SK-N-SH (cell line): Measurements from ENCODE around the gene CLEC10A. TPM values are rescaled to one million over a fixed set of nuclear protein-coding genes. Genes with fewer than 3 reads are reported as not detected.

Source experiments
- CTCF ChIA-PET: fragments of 300-600, 350-600 bp; formaldehyde crosslinking; extraction: SDS; loops from one replicate; lab custom pipeline; 2021; lab: Yijun Ruan, JAX
- POLR2A ChIA-PET: fragments of 350-600 bp; sonication (Branson Sonifier 250); formaldehyde crosslinking; extraction: SDS; loops from one replicate; lab custom pipeline; 2020; ENCODE audit warnings: antibody characterized with exemption, inconsistent platforms; lab: Yijun Ruan, JAX
- DNase-seq: peaks from one replicate; pipeline ENCODE4 v3.0.0; 2012
- H2AFZ ChIP-seq: fragments of 200-600 bp; sonication (generic); 2 replicates; pipeline ENCODE4 v1.8.1; 2016; ENCODE audit warnings: antibody characterized with exemption, mild to moderate bottlenecking, low read depth
- H3F3A ChIP-seq: fragments of 200-600 bp; sonication (generic); replicated peaks from 2 replicates; pipeline ENCODE3; 2016; ENCODE audit warnings: antibody characterized with exemption, mild to moderate bottlenecking; ENCODE audit not compliant: insufficient read depth
- H3K27ac ChIP-seq, 2 experiments: fragments of 200-500 bp in 1 of 2; fragments of 200-600 bp in 1 of 2; sonication (Bioruptor generic) in 1 of 2; sonication (generic), shearing (Covaris generic) in 1 of 2; 2 replicates each; pipeline versions ENCODE4 v1.5.1 to v1.6.1; 2014 to 2016; ENCODE audit warnings: low read depth in 2 of 2, inconsistent platforms in 1 of 2, low read length in 1 of 2, mild to moderate bottlenecking in 1 of 2, mixed read lengths in 1 of 2
- H3K27me3 ChIP-seq: fragments of 200-600 bp; sonication (generic), shearing (Covaris generic); 2 replicates; pipeline ENCODE4 v1.6.1; 2016; ENCODE audit warnings: mixed run types; ENCODE audit not compliant: insufficient read depth
- H3K36me3 ChIP-seq, 2 experiments: fragments of 200-500 bp in 1 of 2; fragments of 200-600 bp in 1 of 2; sonication (Bioruptor generic) in 1 of 2; sonication (generic) in 1 of 2; replicated peaks in 1 of 2; 2 replicates each; pipeline versions ENCODE3 to v1.5.1; 2014 to 2016; ENCODE audit warnings: low read length in 1 of 2, mild to moderate bottlenecking in 1 of 2; ENCODE audit not compliant: insufficient read depth in 2 of 2, control insufficient read depth in 1 of 2
- H3K4me1 ChIP-seq, 2 experiments: fragments of 200-500 bp in 1 of 2; fragments of 200-600 bp in 1 of 2; sonication (Bioruptor generic) in 1 of 2; sonication (generic), shearing (Covaris generic) in 1 of 2; 2 replicates each; pipeline versions ENCODE4 v1.5.1 to v1.6.1; 2014 to 2016; ENCODE audit warnings: low read depth in 1 of 2, low read length in 1 of 2, mixed run types in 1 of 2; ENCODE audit not compliant: insufficient read depth in 2 of 2, control insufficient read depth in 1 of 2
- H3K4me2 ChIP-seq: fragments of 200-600 bp; sonication (generic), shearing (Covaris generic); 2 replicates; pipeline ENCODE4 v1.6.1; 2017; ENCODE audit warnings: mixed run types
- H3K4me3 ChIP-seq, 2 experiments: fragments of 200-500 bp in 1 of 2; fragments of 200-600 bp in 1 of 2; sonication (Bioruptor generic) in 1 of 2; sonication (generic), shearing (Covaris generic) in 1 of 2; 2 replicates each; pipeline versions ENCODE4 v1.5.1 to v1.8.1; 2014 to 2016; ENCODE audit warnings: low read depth in 2 of 2, inconsistent platforms in 1 of 2, low read length in 1 of 2, mild to moderate bottlenecking in 1 of 2, mixed read lengths in 1 of 2, moderate library complexity in 1 of 2
- H3K79me2 ChIP-seq: fragments of 200-600 bp; sonication (generic); 2 replicates; pipeline ENCODE4 v1.8.1; 2017; ENCODE audit warnings: mild to moderate bottlenecking; ENCODE audit not compliant: insufficient read depth
- H3K9ac ChIP-seq: fragments of 200-600 bp; sonication (generic); 2 replicates; pipeline ENCODE4 v1.6.1; 2017; ENCODE audit warnings: mixed run types
- H3K9me2 ChIP-seq: fragments of 200-600 bp; sonication (generic); 2 replicates; pipeline ENCODE4 v1.6.1; 2017; ENCODE audit warnings: mixed run types
- H3K9me3 ChIP-seq: fragments of 200-600 bp; sonication (generic); 2 replicates; pipeline ENCODE4 v1.6.1; 2017; ENCODE audit warnings: mixed run types, mild to moderate bottlenecking, moderate library complexity
- H4K20me1 ChIP-seq: fragments of 200-600 bp; sonication (generic); 2 replicates; pipeline ENCODE4 v1.6.1; 2017; ENCODE audit warnings: mild to moderate bottlenecking, mixed run types; ENCODE audit not compliant: insufficient read depth
- ELF1 ChIP-seq: IDR thresholded peaks from 2 replicates; pipeline ENCODE4 v1.4.0; 2012
- EZH2phosphoT487 ChIP-seq: fragments of 200-600 bp; sonication (generic); IDR thresholded peaks from 2 replicates; pipeline ENCODE4 v1.6.1; 2017; ENCODE audit warnings: low read depth, mixed run types, mild to moderate bottlenecking, antibody characterized with exemption, moderate library complexity, borderline replicate concordance
- FOSL2 ChIP-seq: IDR thresholded peaks from 2 replicates; pipeline ENCODE4 v1.4.0; 2012; ENCODE audit warnings: low read depth, mild to moderate bottlenecking, moderate library complexity, borderline replicate concordance
- FOXJ3 ChIP-seq: sonication (generic); formaldehyde crosslinking; IDR thresholded peaks from 2 replicates; pipeline ENCODE4 v1.5.1; 2020; ENCODE audit warnings: mild to moderate bottlenecking, missing genetic modification reagents
- GABPA ChIP-seq: IDR thresholded peaks from 2 replicates; pipeline ENCODE4 v1.4.0; 2012; ENCODE audit warnings: low read depth, mild to moderate bottlenecking
- JUND ChIP-seq: IDR thresholded peaks from 2 replicates; pipeline ENCODE4 v1.4.0; 2012
- MAX ChIP-seq: IDR thresholded peaks from 2 replicates; pipeline ENCODE4 v1.4.0; 2012; ENCODE audit warnings: low read depth
- MEF2A ChIP-seq: IDR thresholded peaks from 2 replicates; pipeline ENCODE4 v1.4.0; 2012; ENCODE audit warnings: low read depth, borderline replicate concordance
- MXI1 ChIP-seq: IDR thresholded peaks from 2 replicates; pipeline ENCODE4 v1.6.1; 2012; ENCODE audit warnings: mild to moderate bottlenecking, low read depth, low read length, improper control_type of control experiment
- NFIC ChIP-seq: IDR thresholded peaks from 2 replicates; pipeline ENCODE4 v1.4.0; 2012; ENCODE audit warnings: borderline replicate concordance
- NRF1 ChIP-seq: IDR thresholded peaks from 2 replicates; pipeline ENCODE4 v1.6.1; 2012; ENCODE audit warnings: low read depth, mild to moderate bottlenecking, low read length
- POLR2AphosphoS5 ChIP-seq: IDR thresholded peaks from 2 replicates; pipeline ENCODE4 v1.6.1; 2012; ENCODE audit warnings: low read depth, low read length
- SMC3 ChIP-seq: IDR thresholded peaks from 2 replicates; pipeline ENCODE4 v1.6.1; 2012; ENCODE audit warnings: low read depth, low read length, improper control_type of control experiment
- ZBTB33 ChIP-seq: IDR thresholded peaks from 2 replicates; pipeline ENCODE4 v1.4.0; 2012; ENCODE audit warnings: low read depth, borderline replicate concordance
- WGBS: methylation state at CpG from one replicate; pipeline ENCODE4 v1.1.6; 2017; ENCODE audit warnings: low lambda C conversion rate; 5-methylcytosine and 5-hydroxymethylcytosine counted together
- polyA plus RNA-seq, 3 experiments: library from polyadenylated mRNA; depleted of rRNA; stranded (reverse); fragments of >200 nt; gene quantifications; 2 replicates each; pipeline ENCODE4 v1.2.3, GENCODE V29; 2012
- TF ChIP-seq, protein P1 (sequence below): fragments of 150-350 bp; IDR thresholded peaks from 2 replicates; pipeline ENCODE4 v1.6.1; 2017; ENCODE audit warnings: antibody characterized with exemption, low read length, low read depth, borderline replicate concordance
- TF ChIP-seq, protein P2 (sequence below): IDR thresholded peaks from 2 replicates; pipeline ENCODE4 v1.4.0; 2012; ENCODE audit warnings: low read depth, borderline replicate concordance
- TF ChIP-seq, protein P3 (sequence below): IDR thresholded peaks from 2 replicates; pipeline ENCODE4 v1.6.1; 2012; ENCODE audit warnings: mild to moderate bottlenecking, low read depth, low read length, moderate library complexity

Gene CLEC10A
- polyA plus RNA-seq, 1 of the 3 experiments (the other 2 are of a cell fraction) = not detected

DNA sequence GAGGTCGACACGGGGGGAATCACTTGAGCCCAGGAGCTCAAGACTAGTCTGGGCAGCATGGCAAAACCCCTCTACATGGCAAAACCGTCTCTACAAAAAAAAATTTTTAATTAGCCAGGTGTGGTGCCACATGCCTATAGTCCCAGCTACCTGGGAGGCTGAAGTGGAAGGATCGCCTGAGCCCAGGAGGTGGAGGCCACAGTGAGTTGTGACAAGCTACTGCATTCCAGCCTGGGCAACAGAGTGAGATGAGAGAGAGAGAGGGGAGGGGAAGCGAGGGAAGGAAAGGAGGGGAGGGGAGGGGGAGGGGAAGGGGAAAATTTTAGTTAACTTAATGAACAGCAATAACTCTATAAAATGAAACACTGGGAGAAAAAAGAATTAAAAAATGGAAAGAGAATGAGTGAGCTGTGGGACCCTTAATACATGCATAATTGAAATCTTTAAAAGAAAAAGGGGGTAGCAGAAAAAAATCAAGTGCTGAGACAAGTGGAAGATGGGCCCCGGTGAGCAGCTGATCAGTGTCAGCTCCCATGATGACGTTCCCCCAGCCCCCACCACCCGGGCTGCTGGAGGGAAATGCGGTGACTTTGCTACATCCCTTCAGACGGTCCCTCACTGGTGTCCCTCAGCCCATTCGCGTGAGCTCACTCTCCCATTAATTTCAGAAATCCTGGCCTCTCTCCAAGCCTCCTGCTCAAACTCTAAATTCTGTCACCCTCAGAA, 31.9 kb upstream of the CLEC10A start:
- no peaks in the 10 kb centered on the region for H3K79me2 ChIP-seq
- POLR2A ChIA-PET = no interaction called here
- no peak for DNase-seq
- H3K27me3 ChIP-seq = peaks cover 70% of the 10 kb centered on the region
- no peak overlapping the region for H2AFZ ChIP-seq
- H3K27ac ChIP-seq = no peak overlapping the region
- CTCF ChIA-PET = interaction anchor here (1.1 to 1.5 kb wide), 4 partner anchors 14 to 66 kb away, joined by 3 to 7 read pairs (median 3); no protein-coding TSS in a partner anchor
- no peaks in the 10 kb centered on the region for H3K4me1 ChIP-seq
- no peak overlapping the region for H3K4me2 ChIP-seq
- H4K20me1 ChIP-seq = no peaks in the 10 kb centered on the region
- H3K9ac ChIP-seq = no peak overlapping the region
- H3K4me3 ChIP-seq = no peak overlapping the region
- WGBS = 12% methylated on average over 12 of the region's 12 CpGs
- TF ChIP-seq JUND = no peak
- TF ChIP-seq, protein P1, sequence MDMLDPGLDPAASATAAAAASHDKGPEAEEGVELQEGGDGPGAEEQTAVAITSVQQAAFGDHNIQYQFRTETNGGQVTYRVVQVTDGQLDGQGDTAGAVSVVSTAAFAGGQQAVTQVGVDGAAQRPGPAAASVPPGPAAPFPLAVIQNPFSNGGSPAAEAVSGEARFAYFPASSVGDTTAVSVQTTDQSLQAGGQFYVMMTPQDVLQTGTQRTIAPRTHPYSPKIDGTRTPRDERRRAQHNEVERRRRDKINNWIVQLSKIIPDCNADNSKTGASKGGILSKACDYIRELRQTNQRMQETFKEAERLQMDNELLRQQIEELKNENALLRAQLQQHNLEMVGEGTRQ = no peak
- TF ChIP-seq EZH2phosphoT487 = no peak
- TF ChIP-seq GABPA = no peak
- no peak for TF ChIP-seq SMC3
- TF ChIP-seq, protein P2, sequence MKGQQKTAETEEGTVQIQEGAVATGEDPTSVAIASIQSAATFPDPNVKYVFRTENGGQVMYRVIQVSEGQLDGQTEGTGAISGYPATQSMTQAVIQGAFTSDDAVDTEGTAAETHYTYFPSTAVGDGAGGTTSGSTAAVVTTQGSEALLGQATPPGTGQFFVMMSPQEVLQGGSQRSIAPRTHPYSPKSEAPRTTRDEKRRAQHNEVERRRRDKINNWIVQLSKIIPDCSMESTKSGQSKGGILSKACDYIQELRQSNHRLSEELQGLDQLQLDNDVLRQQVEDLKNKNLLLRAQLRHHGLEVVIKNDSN = no peak
- TF ChIP-seq FOXJ3 (CRISPR knock-in tag) = no peak
- no peak for TF ChIP-seq MAX
- TF ChIP-seq NRF1 = no peak
- no peak for TF ChIP-seq MEF2A
- TF ChIP-seq NFIC = no peak
- TF ChIP-seq, protein P3, sequence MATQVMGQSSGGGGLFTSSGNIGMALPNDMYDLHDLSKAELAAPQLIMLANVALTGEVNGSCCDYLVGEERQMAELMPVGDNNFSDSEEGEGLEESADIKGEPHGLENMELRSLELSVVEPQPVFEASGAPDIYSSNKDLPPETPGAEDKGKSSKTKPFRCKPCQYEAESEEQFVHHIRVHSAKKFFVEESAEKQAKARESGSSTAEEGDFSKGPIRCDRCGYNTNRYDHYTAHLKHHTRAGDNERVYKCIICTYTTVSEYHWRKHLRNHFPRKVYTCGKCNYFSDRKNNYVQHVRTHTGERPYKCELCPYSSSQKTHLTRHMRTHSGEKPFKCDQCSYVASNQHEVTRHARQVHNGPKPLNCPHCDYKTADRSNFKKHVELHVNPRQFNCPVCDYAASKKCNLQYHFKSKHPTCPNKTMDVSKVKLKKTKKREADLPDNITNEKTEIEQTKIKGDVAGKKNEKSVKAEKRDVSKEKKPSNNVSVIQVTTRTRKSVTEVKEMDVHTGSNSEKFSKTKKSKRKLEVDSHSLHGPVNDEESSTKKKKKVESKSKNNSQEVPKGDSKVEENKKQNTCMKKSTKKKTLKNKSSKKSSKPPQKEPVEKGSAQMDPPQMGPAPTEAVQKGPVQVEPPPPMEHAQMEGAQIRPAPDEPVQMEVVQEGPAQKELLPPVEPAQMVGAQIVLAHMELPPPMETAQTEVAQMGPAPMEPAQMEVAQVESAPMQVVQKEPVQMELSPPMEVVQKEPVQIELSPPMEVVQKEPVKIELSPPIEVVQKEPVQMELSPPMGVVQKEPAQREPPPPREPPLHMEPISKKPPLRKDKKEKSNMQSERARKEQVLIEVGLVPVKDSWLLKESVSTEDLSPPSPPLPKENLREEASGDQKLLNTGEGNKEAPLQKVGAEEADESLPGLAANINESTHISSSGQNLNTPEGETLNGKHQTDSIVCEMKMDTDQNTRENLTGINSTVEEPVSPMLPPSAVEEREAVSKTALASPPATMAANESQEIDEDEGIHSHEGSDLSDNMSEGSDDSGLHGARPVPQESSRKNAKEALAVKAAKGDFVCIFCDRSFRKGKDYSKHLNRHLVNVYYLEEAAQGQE = no peak
- no peak for TF ChIP-seq POLR2AphosphoS5
- TF ChIP-seq FOSL2 = no peak
- no peak for TF ChIP-seq ELF1
- TF ChIP-seq ZBTB33 = no peak
- TF ChIP-seq MXI1 = no peak
- H3K9me3 ChIP-seq = no peaks in the 10 kb centered on the region
- no peaks in the 10 kb centered on the region for H3K36me3 ChIP-seq
- H3K9me2 ChIP-seq = no peaks in the 10 kb centered on the region
- no peaks in the 10 kb centered on the region for H3F3A ChIP-seq
